HG03575 (cell line): Measurements from ENCODE around the gene PLXND1.

Source experiments
- ATAC-seq: cut with Tn5 transposase; IDR thresholded peaks from one replicate; pipeline ENCODE4 v1.9.1; 2021; ENCODE audit not compliant: unreplicated experiment, insufficient number of reproducible peaks, low FRiP score; ENCODE audit errors: extremely low read depth

PLXND1 gene

GRCh38 chr3:129603991-129604749, 2.3 kb downstream of the PLXND1 start:
- ATAC-seq, result no peak

GRCh38 chr3:129603561-129603942, 2.9 kb downstream of the PLXND1 start:
- ATAC-seq, result no peak

GRCh38 chr3:129602730-129603560, 3.5 kb downstream of the PLXND1 start:
- no peak for ATAC-seq

DNA sequence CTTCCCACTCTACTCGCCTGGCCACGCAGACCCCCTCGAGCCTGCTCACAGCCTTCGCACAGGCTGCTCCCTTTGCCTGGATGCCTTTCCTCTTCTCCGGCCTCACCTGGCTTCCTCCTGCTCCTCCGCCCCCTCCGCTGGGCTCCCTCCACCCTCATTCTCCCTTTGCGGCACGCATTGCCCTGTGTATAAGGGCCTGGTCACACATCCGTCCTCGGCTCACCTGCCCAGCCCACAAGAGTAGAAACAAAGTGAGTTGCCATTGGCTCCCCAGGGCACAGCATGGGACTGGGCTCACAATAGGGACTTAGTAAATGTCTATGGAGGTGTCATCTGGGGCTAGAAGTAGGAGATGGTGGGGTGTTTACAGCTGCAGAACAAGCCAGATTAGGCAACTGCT, 4.2 kb downstream of the PLXND1 start:
- ATAC-seq, result no peak

DNA sequence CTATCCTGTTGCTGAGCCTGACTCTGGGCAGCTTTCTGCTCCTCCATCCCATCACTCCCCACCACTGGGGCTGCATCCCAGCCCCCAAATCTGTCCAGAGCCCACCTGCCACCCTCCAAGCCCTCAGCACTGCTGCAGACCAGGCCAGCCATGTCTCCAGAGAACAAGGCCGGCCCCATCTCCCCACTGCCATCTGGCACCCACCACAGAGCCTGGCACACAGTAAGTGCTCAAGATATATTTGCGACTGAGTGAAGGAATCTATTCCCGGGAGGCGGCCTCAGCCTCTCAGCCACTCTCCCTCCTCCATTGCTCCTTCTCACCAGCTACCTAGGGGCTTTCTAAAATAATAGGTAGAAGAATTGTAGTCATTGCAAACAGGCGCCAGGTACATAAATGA, 4.8 kb downstream of the PLXND1 start:
- no peak for ATAC-seq

GRCh38 chr3:129600348-129600747, 6.1 kb downstream of the PLXND1 start:
- no peak for ATAC-seq

- ATAC-seq, result no peak
Observed at GRCh38 chr3:129599607-129600006, 6.9 kb downstream of the PLXND1 start.

DNA sequence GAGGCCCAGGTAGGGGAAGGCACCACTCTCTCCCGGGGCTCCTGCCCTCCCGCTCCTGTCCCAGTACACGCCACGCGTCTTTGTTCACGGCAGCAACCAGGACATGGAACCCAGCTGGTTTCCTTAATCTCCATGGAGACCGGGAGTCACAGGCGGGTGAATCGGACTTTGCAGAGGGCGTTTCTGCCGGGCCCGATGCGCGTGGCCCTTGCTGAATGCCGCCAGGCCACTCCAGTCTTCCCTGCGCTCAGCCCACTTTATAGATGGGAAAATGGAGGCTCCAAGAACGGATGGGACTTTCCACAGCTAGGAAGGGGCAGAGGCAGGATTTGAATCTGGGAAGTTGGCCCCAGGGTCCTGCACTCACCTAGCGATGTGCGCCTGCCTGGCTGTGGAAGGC, 7.4 kb downstream of the PLXND1 start:
- ATAC-seq, result no peak

DNA sequence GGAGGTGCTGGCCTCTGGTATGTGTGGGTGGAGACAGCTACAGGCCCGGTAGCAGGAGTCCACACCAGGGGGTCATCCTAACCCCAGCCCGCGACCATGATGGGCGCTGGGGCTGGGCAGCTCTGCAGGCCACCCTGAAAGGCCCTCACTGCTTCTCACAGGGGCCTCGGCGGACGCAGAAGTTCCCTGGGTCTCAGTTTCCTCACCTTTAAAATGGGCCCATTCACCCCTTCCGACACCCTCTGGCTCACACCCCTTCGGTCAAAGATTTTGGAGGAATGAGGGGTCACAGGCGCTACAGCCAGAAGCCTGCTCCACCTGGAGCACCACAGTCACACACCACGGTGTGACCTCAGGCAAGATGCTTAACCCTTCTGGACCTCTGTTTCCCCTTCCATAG, 8.0 kb downstream of the PLXND1 start:
- no peak for ATAC-seq

DNA sequence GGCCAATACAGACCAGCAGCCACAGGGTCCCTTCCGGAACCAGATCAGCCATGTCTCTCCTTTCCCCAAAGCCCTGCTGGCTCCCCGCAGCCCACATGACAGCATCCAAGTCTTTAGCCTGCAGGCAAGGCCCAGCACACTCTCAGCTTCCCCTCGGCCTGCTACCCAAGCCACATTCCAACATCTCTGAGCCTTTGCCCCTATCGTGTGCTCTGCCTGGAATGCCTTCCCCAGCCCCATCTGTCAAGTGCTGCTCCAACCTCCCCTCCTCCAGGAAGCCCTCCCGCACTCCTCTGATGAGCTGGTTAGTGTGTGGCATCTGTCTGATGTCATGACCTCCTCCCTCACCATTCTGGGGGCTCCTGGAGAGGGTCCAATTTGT, 8.5 kb downstream of the PLXND1 start:
- ATAC-seq, result no peak

DNA sequence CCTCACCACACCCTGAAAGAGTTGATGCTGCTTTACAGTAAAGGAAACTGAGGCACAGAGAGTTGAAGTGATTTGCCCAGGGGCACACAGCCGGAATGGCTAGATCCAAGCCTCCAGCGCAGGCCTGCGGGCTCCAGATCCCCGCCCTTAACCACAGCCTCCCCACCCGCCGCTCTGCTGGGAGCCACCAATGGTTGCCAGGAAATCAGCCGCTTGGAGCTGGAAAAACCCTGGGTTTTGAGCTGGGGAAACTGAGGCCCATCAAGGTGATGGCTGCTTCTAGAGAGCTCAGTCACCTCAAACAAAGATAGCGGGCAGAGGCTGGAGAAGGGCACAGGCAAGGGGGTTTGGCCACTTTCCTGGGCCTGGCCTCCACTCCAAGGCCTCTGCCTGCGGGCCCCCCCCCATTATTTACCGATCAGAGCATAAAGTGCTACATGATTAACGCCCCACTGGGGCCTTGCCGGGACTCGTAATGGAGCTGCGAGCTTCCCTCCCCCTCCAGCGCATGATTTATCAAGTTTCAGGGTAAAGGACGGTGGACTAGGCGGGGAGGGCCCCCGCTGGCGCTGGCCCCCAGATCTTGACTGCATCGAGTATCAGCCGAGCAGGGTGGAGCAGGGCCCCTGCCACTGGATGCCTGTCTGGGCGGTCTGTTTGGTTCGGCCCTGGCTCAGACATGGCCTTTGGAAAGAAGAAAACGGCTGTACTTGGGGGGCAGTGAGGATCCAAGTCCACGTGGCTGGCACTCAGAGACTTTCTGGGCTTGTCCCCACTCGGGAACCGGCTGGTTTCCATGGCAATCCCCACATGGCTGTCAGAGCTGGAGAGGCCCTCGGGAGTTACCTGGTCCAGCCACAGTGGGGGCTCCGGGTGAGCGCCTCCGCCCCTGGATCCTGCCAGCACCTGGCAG, 9.1 kb downstream of the PLXND1 start:
- no peak for ATAC-seq

- no peak for ATAC-seq
Observed at GRCh38 chr3:129596194-129597086, 10.0 kb downstream of the PLXND1 start.

DNA sequence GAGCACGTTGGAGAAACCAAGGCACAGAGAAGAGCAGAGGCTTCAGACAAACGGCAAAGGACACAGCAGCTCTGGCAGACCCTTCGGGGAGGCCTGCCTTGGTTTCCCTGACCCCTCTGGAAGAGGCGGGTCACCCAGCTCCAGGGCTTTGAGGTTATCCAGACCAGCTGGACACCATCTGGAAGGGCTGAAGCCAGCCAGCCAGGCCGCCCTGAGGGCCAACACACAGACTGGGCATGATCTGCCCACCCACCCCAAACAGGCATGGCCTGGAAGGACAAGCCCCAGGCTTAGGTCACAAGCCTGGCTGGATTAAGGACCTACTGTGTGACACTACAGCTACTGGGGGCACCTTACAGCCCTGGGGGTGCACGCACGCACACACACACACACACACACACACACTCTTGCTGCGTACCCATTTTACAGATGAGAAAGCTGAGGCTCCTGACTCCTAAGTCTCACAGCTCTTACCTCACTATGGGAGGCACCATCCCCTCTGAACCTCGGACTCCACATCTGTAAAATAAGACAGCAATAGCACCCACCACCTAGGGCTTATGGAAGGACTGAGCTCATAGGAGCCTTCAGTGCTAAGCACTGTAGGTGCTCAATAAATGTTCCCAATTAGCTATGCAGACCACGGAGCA, 10.8 kb downstream of the PLXND1 start:
- ATAC-seq, result no peak

DNA sequence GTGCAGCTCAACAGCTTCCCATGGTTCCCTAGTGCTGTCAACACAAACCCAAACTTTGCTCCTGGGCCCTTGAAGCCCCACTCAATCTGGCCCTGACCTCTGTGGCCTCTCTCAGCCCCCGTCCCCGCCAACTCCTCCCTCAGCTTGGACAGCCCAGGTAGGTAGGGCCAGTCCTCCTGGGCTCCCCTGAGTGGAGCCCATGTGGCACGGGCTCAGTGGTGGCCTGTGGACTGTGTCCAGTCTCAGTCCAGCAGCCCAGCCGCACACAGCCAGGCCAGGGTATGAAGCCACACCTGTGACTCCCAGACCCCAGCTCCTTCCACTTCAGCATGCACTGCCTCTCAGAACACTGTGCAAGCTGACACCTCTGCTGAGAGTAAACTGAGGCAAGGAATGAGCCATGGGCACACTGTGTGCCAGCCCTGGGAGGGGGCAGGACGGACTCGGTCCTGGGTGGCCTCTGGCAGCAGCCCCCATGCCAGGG, 11.5 kb downstream of the PLXND1 start:
- ATAC-seq, result no peak

DNA sequence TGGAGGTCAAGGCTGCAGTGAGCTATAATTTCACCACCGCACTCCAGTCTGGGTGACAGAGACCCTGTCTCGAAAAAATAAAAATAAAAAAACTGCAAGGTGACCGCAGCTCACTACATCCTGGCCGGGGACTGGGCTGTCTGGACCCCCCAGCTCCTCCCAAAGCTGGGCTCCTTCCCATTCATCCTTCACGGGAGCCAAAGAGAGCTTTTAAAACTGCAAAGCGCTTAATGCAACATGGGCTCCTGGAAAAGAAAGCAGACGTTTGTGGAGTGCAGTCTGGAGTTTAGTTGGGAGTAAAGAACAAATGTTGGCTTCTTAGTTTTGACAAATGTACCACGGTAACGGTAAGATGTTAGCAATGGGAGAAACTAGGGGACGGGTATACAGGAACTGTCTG, 12.1 kb downstream of the PLXND1 start:
- no peak for ATAC-seq

GRCh38 chr3:129593595-129594339, 12.7 kb downstream of the PLXND1 start:
- no peak for ATAC-seq

DNA sequence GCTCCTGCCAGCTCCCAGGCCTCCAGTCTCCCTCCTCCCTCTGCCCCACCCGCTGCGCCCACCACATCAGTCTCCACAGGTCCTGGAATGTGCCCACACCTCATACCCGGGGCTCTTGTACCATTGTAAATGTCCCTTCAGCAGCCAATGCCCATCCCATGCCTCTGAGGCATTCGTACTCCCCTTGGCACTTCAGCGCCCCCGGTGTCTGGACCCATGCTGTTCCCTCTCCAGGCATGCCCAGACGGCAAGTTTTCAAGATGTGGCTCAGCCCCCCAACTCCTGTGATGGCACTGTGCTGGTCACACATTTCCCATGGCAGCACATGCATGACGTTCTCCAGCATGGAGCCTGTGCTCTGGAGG, 13.3 kb downstream of the PLXND1 start:
- ATAC-seq, result no peak
